Ascending aorta (tissue), 2 donors: ENCODE results near the gene MYZAP. TPM values are rescaled to one million over a fixed set of nuclear protein-coding genes. Genes with fewer than 3 reads are reported as not detected.

Experiments
- DNase-seq, 2 donors: peaks; one replicate each; pipeline ENCODE4 v3.0.0-alpha.2; 2019; ENCODE audit warnings: low spot score in 2 of 2
- H3K27ac ChIP-seq, 2 donors: fragments of 200-600 bp; sonication (generic); one replicate each; pipeline ENCODE4 v1.5.1; 2016 to 2017; ENCODE audit warnings: mild to moderate bottlenecking in 1 of 2
- H3K27me3 ChIP-seq: fragments of 200-600 bp; sonication (generic); one replicate; pipeline ENCODE4 v1.5.1; 2017
- H3K36me3 ChIP-seq, 2 donors: fragments of 200-600 bp; sonication (generic); one replicate each; pipeline ENCODE4 v1.5.1; 2016
- H3K4me1 ChIP-seq, 2 donors: fragments of 200-600 bp; sonication (generic); one replicate each; pipeline ENCODE4 v1.5.1; 2016 to 2017; ENCODE audit warnings: mild to moderate bottlenecking in 1 of 2
- H3K4me3 ChIP-seq, 2 donors: fragments of 200-600 bp; sonication (generic); one replicate each; pipeline ENCODE4 v1.5.1; 2016 to 2017; ENCODE audit warnings: mild to moderate bottlenecking in 1 of 2
- H3K9me3 ChIP-seq, 2 donors: fragments of 200-600 bp; sonication (generic); one replicate each; pipeline ENCODE4 v1.5.1; 2016
- intact Hi-C: fragments of 100-400 bp; cut with DNase I; formaldehyde crosslinking; loops from one replicate; pipeline ENCODE4 v1.15.1; 2023
- total RNA-seq: library from RNA; depleted of rRNA; stranded (reverse); fragments of >200 nt; gene quantifications from one replicate; pipeline ENCODE4 v1.1.0, GENCODE V29; 2016
- TF ChIP-seq, protein P1 (sequence below), 3 experiments: fragments of 200-600 bp in 2 of 3; fragments of 450-650 bp in 1 of 3; sonication (generic) in 2 of 3; IDR thresholded peaks; one replicate each; pipeline ENCODE4 v1.5.1; 2016 to 2019; ENCODE audit warnings: antibody characterized with exemption in 3 of 3, mild to moderate bottlenecking in 1 of 3, moderate library complexity in 1 of 3

MYZAP gene
- total RNA-seq, 1 donor from 2014 or later: 7.6 TPM

DNA sequence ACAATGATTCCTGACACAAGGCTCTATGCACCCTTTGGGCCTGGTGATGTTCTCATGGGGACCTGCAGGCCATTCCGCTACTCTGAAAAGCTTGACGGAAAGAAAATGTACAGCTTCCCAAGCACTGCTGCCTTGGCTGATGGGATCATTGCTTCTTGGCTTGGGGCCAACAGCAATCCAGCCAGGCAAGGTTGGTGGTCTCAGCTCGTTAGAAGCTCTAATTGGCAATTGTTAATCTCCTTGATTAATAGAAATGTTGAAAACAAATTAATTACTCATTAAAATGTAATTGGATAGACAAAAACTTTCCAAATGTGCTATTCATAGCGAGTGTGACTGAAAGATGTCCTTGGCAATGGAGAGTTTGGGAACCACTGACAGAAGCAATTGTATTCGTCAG lies 16.3 kb upstream of the MYZAP start:
- Histone ChIP-seq H3K9me3 (no peaks in the 10 kb centered on the region), H3K4me3 (no peak overlapping the region), H3K4me1 (no peaks in the 10 kb centered on the region), H3K36me3 (no peaks in the 10 kb centered on the region), H3K27ac (no peak overlapping the region), H3K27me3 (no peaks in the 10 kb centered on the region)
- TF ChIP-seq, protein P1, sequence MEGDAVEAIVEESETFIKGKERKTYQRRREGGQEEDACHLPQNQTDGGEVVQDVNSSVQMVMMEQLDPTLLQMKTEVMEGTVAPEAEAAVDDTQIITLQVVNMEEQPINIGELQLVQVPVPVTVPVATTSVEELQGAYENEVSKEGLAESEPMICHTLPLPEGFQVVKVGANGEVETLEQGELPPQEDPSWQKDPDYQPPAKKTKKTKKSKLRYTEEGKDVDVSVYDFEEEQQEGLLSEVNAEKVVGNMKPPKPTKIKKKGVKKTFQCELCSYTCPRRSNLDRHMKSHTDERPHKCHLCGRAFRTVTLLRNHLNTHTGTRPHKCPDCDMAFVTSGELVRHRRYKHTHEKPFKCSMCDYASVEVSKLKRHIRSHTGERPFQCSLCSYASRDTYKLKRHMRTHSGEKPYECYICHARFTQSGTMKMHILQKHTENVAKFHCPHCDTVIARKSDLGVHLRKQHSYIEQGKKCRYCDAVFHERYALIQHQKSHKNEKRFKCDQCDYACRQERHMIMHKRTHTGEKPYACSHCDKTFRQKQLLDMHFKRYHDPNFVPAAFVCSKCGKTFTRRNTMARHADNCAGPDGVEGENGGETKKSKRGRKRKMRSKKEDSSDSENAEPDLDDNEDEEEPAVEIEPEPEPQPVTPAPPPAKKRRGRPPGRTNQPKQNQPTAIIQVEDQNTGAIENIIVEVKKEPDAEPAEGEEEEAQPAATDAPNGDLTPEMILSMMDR (IDR thresholded peaks at IDR 0.05): no peak
- no peak for DNase-seq
- intact Hi-C loops: no loop called here

DNA sequence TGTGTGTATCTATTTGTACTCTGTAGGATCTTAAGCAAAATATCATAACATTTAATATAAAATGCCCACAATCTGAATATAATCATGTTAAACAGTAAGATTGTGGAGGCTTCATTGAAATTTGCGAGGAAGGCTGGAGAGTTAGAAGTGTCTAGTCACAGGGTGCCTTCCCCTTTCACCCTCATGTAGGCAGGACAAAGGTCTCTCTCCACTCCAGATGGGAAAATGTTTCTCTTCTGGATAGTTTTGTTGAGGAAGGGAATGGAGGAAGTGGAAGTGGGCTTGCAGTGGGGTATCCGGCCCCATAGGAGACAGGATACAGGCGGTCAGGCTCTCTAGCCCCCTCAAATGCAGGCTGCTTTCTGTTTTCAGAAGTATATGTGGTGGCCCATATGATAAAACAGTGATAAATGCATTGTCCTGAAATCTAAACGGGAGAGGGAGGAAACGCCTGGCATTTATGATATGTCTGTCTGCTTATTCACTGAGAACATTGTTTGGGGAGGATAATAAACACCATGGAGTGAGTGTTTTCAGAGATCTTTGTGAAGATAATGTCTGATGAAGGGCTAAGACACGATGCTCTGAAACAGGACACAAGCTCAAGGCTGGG lies 13.3 kb upstream of the MYZAP start:
- TF ChIP-seq, protein P1 (IDR thresholded peaks at IDR 0.05): no peak
- Histone ChIP-seq H3K27me3 (no peaks in the 10 kb centered on the region), H3K27ac (no peak overlapping the region), H3K9me3 (no peaks in the 10 kb centered on the region), H3K36me3 (no peaks in the 10 kb centered on the region), H3K4me3 (no peak overlapping the region), H3K4me1 (no peaks in the 10 kb centered on the region)
- intact Hi-C loops: no loop called here
- DNase-seq: no peak

DNA sequence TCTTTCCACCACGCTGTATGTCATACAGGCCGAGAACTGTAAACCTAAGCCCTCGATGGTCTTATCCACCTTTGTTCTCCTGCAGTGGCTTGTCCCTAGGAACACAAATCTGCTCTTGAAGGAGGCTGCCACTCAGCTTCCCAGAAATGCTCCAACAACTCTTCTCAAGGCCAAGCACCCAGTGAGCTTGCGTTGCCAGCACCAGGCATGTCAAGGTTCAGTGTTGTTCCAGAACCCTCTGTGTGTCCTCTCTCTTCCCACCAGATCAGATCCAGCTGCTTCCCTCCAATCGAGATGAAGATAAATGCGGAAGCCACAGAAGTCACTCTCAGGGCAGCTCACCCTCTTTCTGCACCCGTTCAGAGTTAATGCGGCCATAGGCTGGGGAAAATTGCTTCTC lies 11.3 kb upstream of the MYZAP start:
- Histone ChIP-seq H3K27ac (no peak overlapping the region), H3K36me3 (no peaks in the 10 kb centered on the region), H3K4me3 (no peak overlapping the region), H3K27me3 (no peaks in the 10 kb centered on the region), H3K9me3 (no peaks in the 10 kb centered on the region), H3K4me1 (no peaks in the 10 kb centered on the region)
- TF ChIP-seq, protein P1 (IDR thresholded peaks at IDR 0.05): no peak
- intact Hi-C loops: no loop called here
- no peak for DNase-seq

GRCh38 chr15:57580866-57581265 lies 10.8 kb upstream of the MYZAP start:
- Histone ChIP-seq H3K27me3 (no peaks in the 10 kb centered on the region), H3K4me3 (no peak overlapping the region), H3K27ac (no peak overlapping the region), H3K9me3 (no peaks in the 10 kb centered on the region), H3K36me3 (no peaks in the 10 kb centered on the region), H3K4me1 (no peaks in the 10 kb centered on the region)
- no peak for DNase-seq
- TF ChIP-seq, protein P1 (IDR thresholded peaks at IDR 0.05): no peak
- intact Hi-C loops: no loop called here

- H3K9me3 ChIP-seq: no peaks in the 10 kb centered on the region
- H3K36me3 ChIP-seq: no peaks in the 10 kb centered on the region
- H3K4me3 ChIP-seq: no peak overlapping the region
- TF ChIP-seq, protein P1 (IDR thresholded peaks at IDR 0.05): no peak
- no peak overlapping the region for H3K27ac ChIP-seq
- no peak for DNase-seq
- no peaks in the 10 kb centered on the region for H3K4me1 ChIP-seq
- H3K27me3 ChIP-seq: no peaks in the 10 kb centered on the region
- intact Hi-C loops: no loop called here
These were observed 9.6 kb upstream of the MYZAP start for GRCh38 chr15:57582090-57582489.

DNA sequence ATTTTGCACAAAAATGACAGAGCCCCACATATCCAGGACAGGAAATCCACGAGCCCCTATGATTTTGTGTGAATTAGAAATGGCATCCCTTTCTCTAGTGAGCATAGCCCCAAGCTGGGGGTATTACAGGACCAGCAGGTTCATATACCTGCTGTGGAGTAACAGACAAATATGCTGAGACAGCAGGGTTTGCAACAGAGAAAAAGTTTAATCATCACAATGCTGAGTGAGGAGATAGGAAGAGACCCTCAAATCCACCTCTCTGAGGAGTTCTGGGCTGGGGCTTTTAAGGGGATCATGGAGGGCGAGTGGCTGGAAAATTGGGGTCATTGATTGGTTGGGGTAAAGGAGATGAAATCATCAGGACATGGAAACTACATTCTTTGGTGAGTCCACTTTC lies 8.4 kb upstream of the MYZAP start:
- Histone ChIP-seq H3K27ac (no peak overlapping the region), H3K4me1 (no peaks in the 10 kb centered on the region), H3K27me3 (no peaks in the 10 kb centered on the region), H3K4me3 (no peak overlapping the region), H3K36me3 (no peaks in the 10 kb centered on the region), H3K9me3 (no peaks in the 10 kb centered on the region)
- TF ChIP-seq, protein P1 (IDR thresholded peaks at IDR 0.05): no peak
- intact Hi-C loops: no loop called here
- no peak for DNase-seq
